Stimulated activated CD4-positive, alpha-beta T cell treated with anti-CD3 and anti-CD28 coated beads, Interleukin-2, amount 100 ng/mL, for 48 hours (primary cell): Measurements from ENCODE around the gene SPON1.
"Not testable (repeated sequence)": the region's sequence is repeated elsewhere in the genome, so short reads cannot be mapped to it uniquely, and the experiment has no call there.

Source experiments
- DNase-seq, 2 donors: peaks; one replicate each; pipeline ENCODE4 v3.0.0-alpha.2; 2020

Gene SPON1

DNA sequence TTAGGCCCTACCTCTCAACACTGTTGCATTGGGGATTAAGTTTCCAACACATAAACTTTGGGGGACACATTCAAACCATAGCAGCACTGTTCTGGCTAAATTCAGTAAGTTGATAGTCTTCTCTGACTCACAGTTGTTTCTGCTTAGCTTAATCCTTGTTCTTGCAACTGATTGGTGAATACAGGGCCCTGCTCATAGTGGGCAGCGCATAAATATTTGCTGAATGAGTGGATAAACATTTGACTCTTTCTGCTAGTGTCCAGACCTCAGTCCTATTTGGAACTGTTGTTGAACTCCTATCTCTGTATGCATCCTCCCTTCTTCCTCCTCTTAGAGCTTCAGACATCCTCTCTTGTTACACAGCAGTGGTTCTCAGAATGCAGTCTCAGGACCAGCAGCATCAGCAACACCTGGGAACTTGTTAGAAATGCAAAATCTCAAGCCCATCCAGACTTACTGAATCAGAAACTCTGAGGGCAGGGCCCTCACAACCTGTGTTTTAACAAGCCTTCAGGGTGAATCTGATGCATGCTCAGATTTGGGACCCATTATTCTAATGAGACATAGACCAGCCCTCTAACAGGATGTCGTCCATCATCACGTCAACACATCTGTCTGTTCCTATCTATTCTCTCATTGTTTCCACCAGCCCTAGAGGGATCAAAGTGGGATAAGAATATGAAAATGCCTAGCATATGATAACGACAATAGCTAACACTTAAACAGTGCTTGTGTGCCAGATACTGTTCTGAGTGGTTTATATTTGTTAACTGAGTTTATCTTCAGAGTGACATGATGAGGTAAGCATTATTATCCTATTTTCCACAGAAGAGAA is 22.3 kb downstream of the SPON1 start:
- DNase-seq, result no peak

DNA sequence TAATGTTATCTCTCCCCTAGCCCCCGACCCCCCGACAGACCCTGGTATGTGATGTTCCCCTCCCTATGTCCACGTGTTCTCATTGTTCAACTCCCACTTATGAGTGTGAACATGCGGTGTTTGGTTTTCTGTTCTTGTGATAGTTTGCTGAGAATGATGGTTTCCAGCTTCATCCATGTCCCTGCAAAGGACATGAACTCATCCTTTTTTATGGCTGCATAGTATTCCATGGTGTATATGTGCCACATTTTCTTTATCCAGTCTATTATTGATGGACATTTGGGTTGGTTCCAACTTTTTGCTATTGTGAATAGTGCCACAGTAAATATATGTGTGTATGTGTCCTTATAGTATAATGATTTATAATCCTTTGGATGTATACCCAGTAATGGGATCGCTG is 24.2 kb downstream of the SPON1 start:
- DNase-seq, result not testable (repeated sequence)

DNA sequence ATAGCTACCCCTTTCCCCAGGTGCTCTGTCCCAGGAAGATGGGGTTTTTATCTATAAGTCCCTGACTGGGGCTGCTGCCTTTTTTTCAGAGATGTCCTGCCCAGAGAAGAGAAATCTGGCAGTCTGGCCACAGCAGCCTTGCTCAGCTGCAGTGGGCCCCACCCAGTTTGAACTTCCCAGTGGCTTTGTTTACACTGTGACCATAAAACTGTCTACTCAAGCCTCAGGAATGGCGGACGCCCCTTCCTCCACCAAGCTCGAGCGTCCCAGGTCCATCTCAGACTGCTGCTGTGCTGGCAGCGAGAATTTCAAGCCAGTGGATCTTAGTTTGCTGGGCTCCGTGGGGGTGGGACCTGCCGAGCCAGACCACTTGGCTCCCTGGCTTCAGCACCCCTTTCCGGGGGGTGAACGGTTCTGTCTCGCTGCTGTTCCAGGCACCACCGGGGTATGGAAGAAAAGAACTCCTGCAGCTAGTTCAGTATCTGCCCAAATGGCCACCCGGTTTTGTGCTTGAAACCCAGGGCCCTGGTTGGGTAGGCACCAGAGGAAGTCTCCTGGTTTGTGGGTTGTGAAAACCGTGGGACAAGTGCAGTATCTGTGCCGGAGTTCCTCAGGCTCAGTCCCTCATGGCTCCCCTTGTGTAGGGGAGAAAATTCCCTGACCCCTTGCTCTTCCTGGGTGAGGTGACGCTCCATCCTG is 29.8 kb downstream of the SPON1 start:
- DNase-seq, result not testable (repeated sequence)

DNA sequence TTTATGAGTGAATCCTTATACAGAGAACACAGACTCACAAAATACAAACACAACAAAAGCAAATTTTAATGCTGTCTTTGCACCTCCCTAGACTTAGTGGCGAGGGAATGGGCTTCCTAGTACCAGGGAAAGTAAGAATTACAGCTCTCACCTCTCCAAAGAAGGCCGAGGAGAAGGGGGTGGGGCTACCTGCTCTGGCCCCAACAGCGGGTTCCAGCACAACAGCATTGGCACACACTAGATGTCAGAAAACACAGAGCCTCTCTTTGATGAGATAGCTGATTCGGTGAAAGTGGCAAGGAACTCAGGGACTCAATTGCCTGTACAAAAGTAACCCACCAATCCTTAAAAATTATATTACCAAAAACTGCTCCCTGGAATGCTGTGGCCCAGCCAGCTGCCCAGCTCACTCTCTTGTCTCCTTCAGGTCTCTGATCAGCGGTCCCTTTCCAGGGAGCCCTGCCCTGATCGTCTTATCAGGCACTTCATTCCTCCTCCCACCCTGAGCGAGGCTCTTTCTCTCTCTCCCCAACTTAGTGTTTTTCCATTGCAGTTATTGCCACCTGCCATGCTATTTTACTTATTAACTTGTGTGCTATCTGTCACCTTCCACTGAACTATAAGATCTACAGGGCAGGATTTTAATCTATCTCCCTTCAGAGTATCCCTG is 30.7 kb downstream of the SPON1 start:
- no peak for DNase-seq

DNA sequence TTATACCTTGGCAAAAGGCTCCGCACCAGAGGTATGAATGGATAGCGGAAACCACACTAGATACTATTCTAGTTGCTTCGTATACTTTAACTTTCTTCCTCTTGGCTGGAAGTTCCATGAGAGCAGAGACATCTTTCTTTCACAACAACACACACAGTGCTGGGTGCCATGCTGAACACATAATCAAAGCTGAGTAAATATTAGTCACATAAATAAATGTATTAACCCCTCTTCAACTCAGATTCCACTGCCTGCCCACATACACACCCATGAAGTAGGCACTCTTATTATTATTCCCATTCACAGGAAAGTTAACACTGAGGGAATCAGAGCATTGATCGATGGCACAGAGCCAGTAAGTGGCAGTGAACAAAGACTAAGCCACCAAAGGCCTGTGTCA is 35.4 kb downstream of the SPON1 start:
- no peak for DNase-seq

DNA sequence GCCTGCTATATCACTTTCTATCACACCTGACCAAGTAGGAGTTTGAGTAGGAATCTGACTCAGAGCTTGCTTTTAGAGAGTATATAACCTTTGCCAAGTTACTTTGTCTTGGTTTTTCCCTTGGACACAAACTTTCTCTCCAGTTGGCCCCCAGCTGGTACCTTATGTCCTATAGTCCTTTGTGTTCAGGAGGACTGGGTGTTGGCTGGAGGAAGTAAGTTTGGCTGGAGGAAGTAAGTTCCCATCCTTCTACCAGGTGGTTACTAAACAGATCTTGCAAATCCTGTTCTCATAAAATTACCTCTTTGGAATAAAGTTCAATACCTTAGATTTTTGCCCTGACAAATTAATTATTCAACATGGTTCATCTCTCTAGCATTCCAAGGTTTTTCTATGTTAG is 37.2 kb downstream of the SPON1 start:
- DNase-seq, result no peak

DNA sequence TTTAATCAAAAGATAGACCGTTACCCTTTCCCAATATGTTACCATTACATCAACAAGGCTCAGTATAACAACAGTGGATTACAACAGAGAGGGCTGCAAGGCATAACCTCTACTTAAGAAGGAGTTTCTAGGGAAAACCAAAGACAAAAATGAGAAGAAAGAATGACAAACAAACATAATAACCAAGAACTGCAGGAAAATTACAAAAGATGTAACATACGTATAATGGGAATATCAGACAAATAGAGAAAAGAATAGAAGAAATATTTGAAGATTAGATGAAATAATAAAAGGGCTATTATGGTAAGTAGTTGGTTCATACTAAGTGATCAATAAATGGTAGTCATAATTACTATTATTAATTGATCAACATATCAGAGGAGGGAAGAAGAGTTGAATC is 39.1 kb downstream of the SPON1 start:
- DNase-seq, result no peak

DNA sequence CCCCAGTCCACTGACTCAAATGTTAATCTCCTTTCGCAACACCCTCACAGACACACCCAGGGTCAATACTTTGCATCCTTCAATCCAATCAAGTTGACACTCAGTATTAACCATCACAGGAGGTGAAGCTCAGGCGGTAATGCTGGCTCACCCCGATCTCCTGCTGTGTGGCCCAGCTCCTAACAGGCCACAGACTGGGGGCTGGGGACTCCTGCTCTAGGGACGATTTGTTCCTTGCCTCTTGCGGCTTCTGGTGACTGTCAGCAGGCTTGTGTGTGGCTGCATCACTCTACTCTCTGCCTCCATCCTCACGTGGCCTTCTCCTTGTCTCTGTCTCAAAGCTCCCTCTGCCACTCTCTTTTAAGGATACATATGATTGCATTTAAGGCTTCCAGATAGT is 45.0 kb downstream of the SPON1 start:
- no peak for DNase-seq

DNA sequence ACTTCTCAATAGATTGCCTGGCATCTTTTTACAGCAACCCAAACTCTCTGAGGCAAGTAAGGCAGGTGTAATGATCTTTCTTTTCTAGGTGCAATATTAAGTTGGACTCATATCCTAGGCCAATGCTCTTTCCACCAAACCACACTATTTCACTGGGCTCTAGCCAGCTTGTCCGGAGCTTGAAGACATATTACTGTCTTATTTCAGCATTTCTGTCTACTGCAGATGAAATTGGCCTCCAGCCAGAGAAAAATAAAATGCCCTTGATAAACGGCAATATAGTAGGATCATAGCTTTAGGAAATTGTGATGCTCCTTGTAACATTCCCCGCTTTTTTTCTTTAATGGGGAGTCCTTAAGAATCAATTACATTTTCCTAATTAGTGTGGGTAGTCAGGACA is 48.1 kb downstream of the SPON1 start:
- DNase-seq, result no peak

DNA sequence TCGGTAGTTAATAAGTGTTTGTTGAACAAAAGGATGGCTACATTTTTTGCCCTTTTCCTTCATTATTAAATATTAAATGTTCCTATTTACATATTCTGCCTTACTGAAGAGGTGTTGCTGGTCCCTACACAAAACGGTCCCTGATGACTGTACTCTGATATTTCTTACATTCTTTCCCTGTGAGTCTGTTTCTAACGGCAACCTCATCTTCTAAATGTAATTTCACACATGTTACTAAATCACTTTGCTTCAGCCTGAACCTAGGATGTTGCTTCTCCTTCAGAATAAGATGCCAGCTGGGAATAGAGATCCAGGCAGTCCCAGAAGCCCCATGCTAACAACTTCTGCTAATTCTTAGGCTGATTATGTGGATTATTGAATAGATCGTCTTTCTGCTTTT is 50.3 kb downstream of the SPON1 start:
- no peak for DNase-seq

DNA sequence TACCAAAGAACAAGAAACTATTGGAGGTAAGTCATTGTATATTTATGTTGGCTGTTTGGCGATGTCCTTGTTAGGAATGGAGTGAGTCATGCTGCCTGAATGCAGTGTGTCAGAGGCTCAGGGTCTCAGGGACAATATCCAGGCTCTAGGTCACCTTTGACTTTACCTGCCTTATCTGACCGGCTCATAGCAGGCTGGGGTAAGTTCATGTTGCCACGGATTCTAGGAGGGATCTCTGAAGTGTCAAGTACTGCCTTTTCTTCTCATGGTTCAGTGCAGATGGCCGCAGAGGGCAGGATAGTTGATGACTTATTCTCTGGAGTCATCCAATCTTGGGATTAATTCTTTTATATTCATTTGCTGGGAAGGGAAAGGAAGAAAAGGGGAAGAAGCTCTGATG is 53.2 kb downstream of the SPON1 start:
- DNase-seq, result no peak

DNA sequence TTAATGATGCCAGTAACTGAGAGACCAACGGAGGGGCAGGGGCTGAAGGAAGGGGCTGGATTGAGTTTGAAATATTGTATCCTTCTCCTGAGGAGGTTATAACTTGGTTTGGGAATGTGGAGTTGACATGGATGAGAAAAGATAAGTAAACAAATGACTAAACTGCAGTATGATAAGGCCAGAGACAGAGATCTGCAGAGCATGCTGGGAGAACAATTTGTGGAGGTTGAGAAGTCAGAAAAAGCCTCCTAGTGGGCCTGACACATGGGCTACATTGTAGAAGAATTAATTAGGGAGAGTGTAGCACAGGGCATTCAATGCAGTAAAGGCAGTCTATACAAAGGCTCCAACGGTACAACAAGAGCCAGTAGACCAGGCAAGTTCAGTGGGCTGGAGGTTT is 55.9 kb downstream of the SPON1 start:
- no peak for DNase-seq

DNA sequence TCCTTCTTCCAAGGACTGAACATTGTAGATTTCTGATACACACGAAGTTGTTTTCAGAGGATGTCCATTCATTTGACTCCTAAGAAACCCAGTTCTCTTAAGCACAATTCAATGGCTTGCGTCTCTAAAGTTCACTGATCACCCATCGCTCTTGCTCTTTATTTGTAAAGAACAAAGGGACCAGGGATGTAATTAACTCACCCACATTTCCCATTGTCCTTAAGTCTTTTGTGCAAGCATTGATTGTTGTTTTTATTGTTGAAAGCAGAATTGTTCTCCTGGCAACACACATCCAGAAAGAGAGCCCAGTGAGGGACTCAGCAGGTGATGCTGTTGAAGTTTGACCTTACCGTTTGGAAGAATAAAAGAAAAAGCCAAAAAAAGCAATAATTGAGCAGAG is 59.2 kb downstream of the SPON1 start:
- no peak for DNase-seq

DNA sequence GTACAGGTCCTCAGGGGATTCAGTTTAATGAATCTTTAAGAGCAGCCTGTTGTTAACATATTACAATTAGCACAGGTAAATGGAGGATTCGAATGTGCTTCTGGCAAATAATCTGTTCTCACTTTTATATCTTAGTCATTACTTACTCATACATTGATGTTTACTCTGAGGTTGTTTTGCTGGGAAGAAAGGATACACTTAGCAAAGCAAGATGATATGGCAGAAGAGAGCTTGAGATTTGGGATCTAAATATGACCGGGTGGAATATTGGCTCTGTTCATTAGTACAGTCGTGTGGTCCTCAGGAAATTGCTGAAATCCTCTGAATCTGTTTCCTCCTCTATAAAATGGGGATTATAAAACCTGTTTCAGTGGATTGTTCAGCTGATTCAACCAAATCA is 59.7 kb downstream of the SPON1 start:
- no peak for DNase-seq

DNA sequence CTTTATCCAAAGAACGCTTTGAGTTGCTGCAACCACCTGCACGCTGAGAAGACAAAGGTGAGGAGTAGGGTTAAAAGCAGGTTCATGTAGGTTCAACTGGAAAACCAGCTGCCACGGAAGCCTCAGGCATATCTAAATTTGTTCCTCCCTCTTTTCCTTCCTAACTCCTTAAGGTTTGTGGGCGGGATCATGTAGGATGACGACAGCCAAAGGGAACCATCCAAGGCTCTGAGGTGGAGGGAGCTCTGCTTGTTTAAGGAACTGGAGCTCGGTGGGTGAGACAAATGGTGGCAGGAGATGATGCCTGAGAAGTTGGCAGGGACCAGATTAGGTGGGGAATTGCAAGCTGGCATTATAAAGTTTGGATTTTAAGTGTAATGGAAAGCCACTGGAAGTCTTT is 60.3 kb downstream of the SPON1 start:
- DNase-seq, result no peak

DNA sequence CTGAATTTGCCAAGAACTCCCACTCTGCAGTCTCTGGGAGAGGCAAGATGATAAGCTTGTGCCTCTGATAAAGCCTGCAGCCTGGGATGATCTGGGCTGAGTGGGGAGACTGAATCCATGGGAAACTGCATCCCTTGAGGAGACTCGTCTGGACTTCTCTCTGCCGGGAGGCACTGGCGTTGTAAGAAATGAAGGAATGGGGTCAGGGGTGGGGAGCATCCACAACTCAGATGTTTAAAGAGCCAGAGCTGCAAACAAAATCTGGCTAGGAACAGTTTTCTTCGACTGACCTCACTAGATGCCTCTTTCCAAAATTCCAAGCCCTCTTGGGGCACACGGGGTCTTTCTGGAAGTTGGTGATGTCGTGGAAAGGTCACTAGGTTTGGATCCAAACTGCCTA is 64.4 kb downstream of the SPON1 start:
- DNase-seq, result no peak

DNA sequence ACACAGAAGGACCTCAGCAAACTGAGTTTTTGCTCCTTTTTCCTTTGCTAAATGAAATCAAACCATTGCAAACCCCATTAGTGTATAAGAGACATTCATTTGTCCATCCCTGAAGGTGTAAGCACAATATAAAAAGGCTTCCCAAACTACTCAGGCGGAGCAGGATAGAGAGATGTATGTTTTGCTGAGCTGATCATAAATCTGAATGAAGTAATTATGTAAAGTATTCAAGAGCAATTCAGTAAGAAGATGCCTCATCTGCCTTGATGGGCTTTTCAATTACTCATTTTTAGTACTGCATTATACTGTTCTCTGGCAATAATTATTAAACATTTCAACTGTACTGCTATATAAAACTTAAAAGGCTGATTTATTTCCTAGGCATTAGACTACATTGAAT is 65.0 kb downstream of the SPON1 start:
- no peak for DNase-seq

DNA sequence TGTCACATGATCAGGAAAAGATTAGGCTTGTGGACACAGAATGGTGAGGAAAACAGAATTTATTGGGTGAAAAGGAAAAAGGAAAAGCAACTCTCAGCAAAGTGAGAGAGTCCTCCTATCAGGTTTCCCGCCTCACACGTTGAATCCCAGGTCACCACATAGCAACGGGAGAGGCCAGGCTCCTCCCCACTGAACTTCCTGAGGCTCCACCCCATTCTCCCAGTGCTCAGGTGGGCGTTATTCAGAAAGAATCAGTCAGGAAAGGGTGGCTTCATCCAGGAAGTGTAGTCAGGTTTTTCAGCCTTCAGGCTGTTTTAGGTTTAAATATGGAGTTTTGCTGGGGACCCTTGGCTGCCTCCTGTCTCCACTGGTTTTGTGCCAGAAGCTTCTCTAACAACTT is 66.9 kb downstream of the SPON1 start:
- no peak for DNase-seq

DNA sequence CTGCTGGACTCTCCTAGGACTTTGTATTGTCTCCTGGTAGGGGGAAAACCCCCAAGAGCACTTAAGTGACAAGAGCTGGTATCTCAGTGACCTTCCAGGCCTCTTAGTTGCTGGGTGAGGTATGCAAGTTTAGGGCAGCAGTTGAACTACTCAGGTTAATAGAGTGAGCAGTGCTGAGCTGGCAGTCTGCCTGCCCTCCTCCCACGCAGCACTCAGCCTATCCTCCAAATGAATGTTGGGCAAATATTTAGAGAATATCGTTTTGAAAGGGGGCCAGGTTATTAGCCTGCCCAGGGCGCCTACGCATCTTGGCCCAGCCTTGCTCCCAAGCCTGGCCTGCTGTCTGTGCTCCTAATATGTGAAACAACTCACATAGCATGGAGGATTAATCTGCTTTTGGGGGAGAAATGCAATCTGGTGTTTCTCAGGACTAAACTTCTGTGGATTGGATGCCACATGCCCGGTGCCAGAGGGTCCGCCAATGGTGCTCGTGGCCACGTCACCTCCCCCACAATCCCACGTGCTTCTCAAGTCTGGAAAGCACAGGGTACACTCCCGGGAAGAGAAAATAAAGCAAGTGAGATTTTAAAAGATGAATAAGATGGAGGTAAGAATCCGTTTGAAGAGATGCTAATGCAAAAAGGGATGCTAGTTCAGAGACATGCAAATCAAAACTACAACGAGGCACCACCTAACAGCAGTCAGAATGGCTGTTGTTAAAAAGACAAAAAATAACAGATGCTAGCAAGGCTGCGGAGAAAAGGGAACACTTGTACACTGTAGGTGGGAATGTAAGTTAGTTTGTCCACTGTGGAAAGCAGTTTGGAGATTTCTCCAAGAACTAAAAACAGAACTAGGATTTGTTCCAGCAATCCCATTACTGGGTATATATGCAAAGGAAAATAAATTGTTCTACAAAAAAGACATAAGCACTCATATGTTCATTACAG is 67.7 kb downstream of the SPON1 start:
- no peak for DNase-seq

DNA sequence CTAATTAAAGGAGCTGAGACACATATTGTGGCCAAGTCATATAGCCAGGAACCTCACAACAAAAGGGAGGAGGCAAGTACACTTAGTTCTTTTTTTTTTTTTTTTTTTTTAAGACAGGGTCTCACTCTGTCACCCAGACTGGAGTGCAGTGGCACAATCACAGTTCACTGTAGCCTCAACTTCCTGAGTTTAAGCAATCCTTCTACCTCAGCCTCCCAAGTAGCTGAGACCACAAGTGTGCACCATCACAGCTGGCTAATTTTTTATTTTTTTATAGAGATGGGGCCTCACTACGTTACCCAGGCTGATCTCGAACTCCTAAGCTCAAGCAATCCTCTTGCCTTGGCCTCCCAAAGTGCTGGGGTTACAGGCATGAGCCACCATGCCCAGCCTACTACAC is 73.0 kb downstream of the SPON1 start:
- DNase-seq, result not testable (repeated sequence)

DNA sequence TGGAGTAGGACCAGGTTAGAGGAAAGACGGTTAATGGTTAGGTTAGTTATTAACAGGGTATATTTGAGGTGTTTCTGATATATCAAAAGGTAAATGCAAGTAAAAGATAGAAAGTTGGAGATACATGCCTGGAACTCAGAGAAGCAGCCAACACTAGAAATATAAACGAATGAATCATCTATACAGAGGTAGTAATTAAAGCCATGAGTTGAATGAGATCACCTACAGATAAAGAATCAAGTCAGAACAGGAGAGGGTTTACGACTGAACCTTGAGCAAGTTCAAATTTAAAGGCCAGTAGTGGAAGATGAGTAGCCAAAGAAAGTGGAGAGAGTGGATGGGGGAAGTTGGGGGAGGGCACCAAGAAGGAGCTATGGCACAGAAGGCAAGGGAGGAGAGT is 73.9 kb downstream of the SPON1 start:
- DNase-seq, result no peak

DNA sequence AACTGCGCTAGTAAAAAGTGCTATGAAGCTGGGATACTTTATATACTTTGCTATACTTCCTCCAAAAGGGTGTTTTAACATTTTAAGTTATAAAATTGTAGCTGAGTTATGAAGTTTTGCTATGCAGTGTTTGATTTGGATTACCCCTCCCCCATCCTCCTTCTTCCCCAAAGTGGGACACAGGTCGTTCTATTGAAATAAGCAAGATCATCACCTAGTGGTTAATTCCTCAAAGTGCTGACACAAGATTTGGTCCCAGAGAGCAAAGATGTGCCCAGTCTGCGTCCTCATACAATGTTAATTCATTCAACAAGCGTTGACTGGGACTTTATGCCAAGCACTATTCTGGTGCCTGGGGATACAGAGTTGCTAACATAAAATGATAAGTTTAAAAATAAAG is 78.5 kb downstream of the SPON1 start:
- no peak for DNase-seq

DNA sequence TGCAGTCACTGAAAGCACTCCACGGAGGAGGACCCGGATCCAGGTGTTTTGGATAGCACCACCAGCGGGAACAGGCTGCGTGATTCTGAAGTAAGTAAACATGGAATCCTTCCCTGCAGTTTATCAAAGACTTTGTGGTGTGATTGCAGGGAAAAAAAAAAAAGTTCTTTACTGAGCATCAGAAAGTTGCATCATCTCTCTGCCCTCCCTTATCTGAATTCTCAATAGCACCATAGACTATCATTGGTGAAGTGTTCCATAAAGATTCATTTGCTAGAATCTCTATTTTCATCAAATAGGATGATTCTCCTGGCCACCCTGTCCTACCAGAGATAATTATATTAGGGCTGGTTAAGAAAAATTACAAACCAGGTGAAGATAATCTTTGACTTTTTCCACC is 79.0 kb downstream of the SPON1 start:
- DNase-seq, result no peak
